ENCODE measurements around the gene SLK.

DNA sequence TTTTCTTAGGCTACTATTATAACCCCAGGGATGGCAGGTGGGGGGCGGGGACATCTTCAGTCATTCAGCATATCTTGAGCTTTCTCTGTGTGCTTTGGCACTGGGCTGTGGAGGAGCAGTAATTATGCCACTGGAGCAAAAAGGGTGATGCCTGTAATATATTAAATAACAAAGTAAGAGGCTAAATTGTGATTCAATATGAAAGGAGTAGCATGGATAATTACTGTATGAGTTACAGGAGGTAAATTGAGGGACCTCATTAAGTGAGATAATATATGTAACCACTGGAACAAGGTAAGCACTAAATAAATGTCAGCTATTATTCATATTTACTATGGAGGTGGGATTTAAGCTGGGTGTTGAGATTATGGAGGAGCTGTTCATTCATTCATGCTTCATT lies 45.7 kb upstream of the SLK start:
- TF ChIP-seq, protein P1, sequence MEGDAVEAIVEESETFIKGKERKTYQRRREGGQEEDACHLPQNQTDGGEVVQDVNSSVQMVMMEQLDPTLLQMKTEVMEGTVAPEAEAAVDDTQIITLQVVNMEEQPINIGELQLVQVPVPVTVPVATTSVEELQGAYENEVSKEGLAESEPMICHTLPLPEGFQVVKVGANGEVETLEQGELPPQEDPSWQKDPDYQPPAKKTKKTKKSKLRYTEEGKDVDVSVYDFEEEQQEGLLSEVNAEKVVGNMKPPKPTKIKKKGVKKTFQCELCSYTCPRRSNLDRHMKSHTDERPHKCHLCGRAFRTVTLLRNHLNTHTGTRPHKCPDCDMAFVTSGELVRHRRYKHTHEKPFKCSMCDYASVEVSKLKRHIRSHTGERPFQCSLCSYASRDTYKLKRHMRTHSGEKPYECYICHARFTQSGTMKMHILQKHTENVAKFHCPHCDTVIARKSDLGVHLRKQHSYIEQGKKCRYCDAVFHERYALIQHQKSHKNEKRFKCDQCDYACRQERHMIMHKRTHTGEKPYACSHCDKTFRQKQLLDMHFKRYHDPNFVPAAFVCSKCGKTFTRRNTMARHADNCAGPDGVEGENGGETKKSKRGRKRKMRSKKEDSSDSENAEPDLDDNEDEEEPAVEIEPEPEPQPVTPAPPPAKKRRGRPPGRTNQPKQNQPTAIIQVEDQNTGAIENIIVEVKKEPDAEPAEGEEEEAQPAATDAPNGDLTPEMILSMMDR (IDR thresholded peaks at IDR 0.05): no peak
- no peak for TF ChIP-seq POLR2A (IDR thresholded peaks at IDR 0.05)

Data from thyroid gland (tissue), 4 donors.